IPS-18c (cell line): ENCODE measurements around the gene AGO1.
"Not testable (repeated sequence)": the region's sequence is repeated elsewhere in the genome, so short reads cannot be mapped to it uniquely, and the experiment has no call there.

ENCODE experiments used
- H3K4me3 ChIP-seq: 2 replicates; pipeline ENCODE4 v1.7.0; 2013; ENCODE audit warnings: low read depth, mild to moderate bottlenecking, low read length, moderate library complexity; ENCODE audit not compliant: insufficient read depth
- H3K9me3 ChIP-seq: one replicate; pipeline ENCODE4 v1.6.1; 2013; ENCODE audit warnings: mild to moderate bottlenecking, low read length, moderate library complexity; ENCODE audit not compliant: control insufficient read depth, insufficient read depth

Gene AGO1

DNA sequence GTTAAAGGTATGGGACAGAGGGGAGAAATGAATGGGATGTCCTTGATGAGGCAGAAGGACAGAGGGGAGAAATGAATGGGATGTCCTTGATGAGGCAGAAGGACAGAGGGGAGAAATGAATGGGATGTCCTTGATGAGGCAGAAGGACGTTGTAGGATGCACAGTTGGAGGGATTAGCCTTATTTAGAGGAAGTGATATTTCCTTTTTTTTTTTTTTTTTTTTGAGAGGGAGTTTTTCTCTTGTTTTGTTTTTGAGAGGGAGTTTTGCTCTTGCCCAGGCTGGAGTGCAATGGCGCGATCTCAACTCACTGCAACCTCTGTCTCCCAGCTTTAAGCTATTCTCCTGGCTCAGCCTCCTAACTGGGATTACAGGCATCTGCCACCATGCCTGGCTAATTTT lies 6.0 kb downstream of the AGO1 start:
- H3K9me3 ChIP-seq, H3K4me3 ChIP-seq: not testable (repeated sequence)

DNA sequence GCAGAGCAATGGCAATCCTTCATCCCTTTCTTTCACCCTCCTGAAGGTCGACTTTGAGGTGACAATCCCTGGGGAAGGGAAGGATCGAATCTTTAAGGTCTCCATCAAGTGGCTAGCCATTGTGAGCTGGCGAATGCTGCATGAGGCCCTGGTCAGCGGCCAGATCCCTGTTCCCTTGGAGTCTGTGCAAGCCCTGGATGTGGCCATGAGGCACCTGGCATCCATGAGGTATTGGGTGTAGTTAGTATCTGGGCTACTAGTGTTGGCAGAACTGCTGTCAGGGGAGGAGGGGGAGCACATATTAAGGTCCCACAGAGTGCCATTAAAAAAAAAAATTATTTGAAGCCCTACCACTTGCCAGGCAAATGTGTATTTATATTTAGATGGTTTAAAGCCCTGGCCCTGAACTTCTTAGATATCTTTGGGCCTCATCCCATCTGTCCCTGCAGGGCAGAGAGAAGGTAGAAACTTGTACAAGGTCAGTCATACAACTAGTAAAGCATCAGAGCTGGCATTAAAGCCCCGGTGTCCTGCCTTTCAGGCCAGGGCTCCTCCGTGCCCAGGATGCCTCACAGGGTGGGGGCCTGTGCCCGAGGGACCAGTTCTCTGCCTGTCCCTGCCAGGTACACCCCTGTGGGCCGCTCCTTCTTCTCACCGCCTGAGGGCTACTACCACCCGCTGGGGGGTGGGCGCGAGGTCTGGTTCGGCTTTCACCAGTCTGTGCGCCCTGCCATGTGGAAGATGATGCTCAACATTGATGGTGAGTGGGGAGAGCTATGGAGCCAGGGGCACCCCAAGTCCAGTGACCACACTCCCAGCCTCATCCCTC lies 10.3 kb downstream of the AGO1 start:
- Histone ChIP-seq H3K4me3 (no peak overlapping the region), H3K9me3 (no peaks in the 10 kb centered on the region)

DNA sequence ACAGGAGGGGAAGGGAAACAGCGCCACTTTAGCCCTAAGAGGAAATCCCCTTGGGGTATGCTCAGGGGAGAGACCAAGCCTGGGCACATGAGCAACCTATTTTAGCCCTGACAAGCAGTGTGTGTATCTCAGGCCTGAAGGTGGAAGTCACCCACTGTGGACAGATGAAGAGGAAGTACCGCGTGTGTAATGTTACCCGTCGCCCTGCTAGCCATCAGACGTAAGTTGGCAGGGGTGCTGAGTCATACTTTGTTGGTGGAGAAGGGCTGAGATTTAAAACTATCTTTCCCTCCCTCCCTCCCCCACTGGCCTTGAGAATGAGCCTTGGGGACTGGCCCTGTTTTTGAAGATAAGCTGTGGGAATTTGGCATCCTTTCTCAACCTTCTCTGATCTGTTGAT lies 11.2 kb downstream of the AGO1 start:
- Histone ChIP-seq H3K4me3 (no peak overlapping the region), H3K9me3 (no peaks in the 10 kb centered on the region)

DNA sequence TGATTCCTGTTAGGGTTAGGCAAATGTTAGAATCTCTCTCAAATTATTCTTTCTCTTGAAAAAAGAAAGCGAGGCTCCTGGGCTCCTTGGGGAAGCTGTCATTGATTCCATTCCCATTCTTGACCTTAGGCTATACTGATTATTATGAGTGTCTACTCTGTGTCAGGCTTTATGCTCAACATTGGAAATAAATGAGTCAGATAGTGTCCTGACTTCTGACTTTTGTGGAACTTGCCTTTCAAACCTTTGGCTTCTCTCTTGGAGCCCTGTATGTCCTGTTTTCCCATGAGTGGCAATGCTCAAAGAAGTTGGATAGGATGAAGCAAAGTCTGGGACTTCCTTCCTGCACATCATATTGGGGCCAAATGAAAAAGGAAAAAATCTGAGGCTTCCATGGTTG lies 11.6 kb downstream of the AGO1 start:
- H3K9me3 ChIP-seq, result no peaks in the 10 kb centered on the region
- H3K4me3 ChIP-seq, result no peak overlapping the region

DNA sequence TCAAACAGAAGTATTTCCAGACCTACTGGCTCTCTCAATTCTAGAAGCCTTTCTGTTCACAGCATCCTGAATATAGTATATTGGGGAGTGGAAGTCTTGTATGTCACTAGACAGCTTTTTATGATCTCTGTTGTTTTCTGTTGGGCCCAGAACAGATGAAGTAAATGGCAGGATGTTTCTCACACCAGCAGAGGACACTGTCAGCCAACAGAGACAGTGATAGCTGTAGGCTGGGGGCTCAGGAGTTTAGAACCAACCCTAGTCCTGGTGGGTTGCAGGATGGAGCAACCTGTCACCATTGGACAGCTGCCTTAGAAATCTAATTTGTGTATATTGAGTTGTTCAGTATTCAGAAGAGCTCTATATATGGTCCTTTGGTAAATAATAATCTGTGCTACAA lies 16.9 kb downstream of the AGO1 start:
- no peaks in the 10 kb centered on the region for H3K9me3 ChIP-seq
- no peak overlapping the region for H3K4me3 ChIP-seq

DNA sequence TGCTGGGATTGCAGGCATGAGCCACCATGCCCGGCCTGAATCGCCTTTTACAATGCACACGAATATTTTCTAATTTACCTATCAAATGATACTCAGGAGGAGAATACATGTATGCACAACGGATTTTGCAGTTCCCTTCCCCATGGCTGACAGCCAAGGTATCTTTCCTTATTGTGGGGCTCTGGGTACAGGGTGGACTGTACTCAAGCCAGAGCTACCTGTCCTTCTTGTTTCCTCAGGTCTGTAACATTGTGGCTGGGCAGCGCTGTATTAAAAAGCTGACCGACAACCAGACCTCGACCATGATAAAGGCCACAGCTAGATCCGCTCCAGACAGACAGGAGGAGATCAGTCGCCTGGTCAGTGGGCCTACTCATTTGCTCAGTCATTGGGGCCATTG lies 18.2 kb downstream of the AGO1 start:
- no peak overlapping the region for H3K4me3 ChIP-seq

DNA sequence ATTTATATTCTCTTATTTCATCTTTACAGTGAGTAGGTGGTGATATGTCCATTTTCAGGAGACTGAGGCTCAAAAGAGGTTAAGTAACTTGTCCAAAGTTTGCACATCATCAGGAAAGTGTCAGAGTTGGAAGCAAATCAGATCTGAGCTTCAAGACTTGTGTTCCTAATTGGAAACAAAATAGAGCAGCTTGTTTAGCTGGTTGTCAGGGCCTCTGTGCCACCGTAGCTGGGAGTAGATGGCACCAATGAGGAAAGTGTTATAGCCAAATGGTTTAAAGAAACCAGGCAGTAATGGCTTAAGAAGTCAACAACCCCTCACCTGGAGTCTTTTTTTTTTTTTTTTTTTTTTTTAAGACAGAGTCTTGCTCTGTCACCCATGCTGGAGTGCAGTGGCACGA lies 19.7 kb downstream of the AGO1 start:
- no peaks in the 10 kb centered on the region for H3K9me3 ChIP-seq
- no peak overlapping the region for H3K4me3 ChIP-seq

More for the DNA sequence above, 18.2 kb downstream of the AGO1 start:
- no peaks in the 10 kb centered on the region for H3K9me3 ChIP-seq

DNA sequence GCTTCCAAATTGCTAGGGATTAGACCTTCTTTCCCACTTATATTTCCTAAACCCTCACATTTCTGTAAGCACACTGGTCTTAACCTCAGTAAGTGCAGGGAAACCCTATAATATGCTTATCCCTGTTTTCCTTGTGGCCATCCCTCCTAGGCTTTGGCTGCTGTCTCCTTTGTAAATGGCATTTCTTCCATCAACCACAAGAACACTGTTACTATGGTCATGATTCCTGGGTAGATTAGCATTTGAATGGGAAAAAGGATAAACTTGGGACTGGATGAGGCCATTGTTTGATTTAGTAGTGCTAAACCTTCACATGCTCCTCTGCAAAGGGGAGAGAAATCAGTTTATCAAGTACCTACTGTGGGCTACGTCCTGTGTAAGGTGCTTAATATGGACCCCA lies 31.7 kb downstream of the AGO1 start:
- H3K9me3 ChIP-seq, result no peaks in the 10 kb centered on the region
- no peak overlapping the region for H3K4me3 ChIP-seq

DNA sequence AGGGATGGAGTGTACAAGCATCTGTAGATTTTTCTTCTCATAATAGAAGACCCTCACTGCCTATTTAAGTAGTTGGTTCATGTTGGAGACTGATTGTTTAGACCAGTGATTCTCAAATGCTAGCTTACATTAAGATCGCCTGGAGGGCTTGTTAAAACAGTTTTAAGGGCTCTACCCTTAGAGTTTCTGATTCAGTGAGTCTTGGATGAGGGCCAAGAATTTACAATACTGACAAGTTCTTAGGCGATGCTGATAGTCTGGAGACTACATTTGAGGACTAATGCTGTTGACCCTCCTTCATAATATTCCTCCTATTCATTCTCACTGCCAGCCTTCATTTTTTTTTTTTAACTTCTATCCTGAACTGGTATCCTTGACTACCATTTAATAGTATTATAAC lies 32.7 kb downstream of the AGO1 start:
- no peak overlapping the region for H3K4me3 ChIP-seq
- no peaks in the 10 kb centered on the region for H3K9me3 ChIP-seq

DNA sequence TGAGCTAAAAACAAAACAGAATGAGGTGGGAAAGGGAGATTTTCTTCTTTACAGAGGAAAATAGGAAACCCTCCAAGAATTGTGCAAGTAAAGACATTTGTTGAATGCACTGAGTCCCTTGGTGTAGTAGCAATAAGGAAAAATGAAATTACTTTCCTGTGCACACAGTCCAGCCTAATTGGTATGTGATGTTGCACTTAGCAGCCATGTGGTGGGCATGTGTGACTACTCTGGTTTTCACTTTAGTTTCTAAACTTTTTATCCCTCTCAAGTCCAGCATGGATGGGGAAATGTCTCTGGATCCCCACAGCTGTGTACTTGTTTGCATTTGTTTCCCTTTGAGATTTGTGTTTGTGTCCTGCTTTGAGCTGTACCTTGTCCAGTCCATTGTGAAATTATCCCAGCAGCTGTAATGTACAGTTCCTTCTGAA lies 40.8 kb downstream of the AGO1 start:
- no peak overlapping the region for H3K4me3 ChIP-seq
- H3K9me3 ChIP-seq, result no peaks in the 10 kb centered on the region

DNA sequence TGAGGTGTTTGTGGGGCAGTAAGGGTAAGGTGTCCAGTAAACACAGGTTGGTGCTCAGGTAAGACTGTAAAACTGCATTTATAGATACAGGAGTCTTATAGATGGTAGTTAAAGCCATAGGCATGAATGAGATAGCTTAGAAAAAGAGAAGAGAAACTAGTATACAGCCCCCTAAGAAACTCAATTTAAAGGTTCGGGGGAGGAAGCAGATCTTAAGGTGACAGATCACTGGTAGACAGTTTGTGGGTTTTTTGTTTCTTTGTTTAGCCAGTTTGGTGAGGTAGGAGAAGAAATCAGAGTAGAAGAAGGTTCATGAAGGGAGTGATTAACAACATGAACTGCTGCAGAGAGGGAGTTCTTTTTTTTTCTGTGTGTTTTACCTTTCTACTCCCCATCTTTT lies 41.8 kb downstream of the AGO1 start:
- Histone ChIP-seq H3K4me3 (no peak overlapping the region), H3K9me3 (no peaks in the 10 kb centered on the region)

DNA sequence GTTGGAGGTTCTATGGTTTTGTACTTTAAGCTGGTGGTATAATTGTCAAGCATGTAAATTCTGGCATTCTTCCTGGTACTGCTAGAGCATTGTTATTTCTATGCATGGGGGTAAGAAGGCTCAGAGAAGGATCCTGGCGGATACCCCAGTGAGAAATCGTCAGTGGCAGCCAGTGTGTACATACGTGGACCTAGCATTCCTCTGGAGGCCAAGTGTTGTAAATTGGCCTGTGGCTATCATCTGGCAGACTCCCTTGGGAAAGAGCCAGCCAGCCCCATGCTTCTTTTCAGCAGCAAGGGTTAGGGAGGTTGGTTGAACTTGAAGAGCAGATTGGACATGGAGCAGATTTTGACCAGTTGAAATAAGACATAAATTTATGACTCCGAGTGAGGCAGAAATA lies 42.7 kb downstream of the AGO1 start:
- Histone ChIP-seq H3K9me3 (no peaks in the 10 kb centered on the region), H3K4me3 (no peak overlapping the region)

DNA sequence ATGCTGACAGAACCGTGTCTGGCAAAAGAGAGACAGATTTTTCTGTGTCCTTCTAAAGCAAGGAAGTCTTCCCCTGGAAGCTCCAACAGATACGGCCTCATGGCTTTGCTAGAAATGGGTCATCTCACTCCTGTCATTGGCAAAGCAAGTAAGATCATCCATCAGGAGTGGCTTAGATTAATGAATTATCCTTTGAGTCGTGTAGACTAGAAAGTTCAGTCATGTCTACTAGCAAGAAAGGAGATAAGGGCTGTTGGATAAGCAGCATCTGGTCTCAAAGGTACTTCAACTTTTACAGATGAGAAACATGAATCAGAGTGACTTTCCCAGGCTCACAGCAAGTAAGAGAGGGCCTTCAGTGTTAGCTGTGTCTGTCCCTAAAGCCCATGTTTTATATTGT lies 44.5 kb downstream of the AGO1 start:
- H3K9me3 ChIP-seq, result peaks cover 2% of the 10 kb centered on the region
- no peak overlapping the region for H3K4me3 ChIP-seq

DNA sequence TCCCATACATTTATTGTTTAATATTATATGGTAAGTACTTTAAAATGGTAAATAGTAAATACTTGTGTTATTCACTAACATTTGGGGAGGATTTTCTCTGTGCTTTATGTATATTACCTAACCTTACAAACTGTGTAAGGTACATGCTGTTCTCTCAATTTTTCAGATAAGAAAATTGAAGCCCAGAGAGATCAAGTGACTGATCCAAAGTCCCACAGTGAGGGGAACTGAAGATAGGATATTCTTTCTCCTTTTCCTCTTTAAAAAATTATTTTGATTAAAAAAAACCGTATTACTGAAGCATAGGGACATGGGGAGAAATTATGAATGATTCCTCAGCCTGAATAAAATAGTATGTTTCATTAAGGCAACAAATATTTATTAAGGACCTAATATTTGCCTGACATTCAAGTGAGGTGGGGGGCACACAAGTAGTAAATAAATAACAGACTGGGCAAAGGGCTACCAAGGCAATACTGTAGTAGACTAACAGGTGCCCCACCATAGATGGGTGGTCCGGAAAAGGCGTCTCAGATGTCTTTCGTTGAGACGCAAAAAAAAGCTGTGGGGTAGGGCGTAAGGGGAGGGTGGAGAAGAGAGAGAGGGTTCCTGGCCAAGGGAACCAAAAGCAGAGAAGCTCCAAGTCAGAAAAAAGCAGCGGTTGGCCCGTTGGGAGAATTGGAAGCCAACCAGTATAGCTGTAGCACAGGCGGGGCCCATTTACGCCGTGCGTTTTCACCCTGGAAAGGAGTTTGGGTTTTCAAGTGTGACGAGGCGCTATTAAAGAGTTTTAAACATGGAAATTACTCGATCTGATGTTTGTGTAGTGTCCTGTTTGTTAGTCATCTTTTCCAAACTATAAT lies 47.0 kb downstream of the AGO1 start:
- Histone ChIP-seq H3K9me3 (peaks cover 2% of the 10 kb centered on the region), H3K4me3 (peak overlapping the region; percentile 92)

DNA sequence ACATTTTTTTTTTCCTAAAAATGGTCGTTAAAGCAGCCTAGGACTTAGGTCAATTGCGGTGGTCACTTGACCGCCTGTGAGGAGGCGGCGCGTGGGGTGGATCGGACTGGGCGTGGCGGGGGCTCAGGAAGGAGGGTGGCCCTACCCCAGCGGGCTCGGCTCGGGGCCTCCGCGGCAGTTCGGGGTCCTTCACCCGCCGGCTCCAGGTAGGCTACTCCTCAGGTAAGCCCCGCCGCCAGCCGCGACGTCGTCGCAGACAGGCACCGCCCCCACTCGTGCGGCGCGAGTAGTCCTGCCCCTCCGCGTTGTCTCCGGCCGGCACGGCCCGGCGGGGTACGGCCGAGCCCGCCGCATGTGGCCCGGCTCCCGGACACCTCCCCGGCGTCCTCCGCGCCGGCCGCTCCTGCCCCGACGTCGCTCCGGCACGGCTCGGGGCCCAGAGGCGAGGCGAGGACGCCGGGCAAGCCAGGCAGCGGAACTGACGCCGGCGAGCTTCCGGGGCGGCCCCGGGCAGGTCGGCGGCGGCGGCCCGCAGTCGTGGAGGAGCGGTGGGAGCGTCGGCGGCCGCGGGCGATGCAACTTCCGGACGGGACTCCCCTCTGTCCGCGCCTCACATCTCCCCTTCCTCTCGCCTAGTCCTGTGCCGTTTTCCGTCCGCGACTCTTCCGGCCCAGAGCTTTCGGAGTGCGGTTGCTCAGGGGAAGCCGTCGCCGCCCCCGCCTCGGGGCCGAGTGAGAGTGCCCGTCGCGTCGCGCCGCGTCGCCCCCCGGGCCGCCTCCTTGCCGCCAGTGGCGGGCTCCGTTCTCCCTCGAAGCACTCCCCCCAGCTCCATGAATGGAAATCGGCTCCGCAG lies 47.8 kb downstream of the AGO1 start, which contains the start of gene AGO3:
TSS of gene AGO3 (plus strand) at position 513 of the 853 bp plus-strand sequence. CDS start at position 835, 322 bp downstream.
- Histone ChIP-seq H3K9me3 (peaks cover 2% of the 10 kb centered on the region), H3K4me3 (peak within 1 kb of the TSS; percentile 92)

DNA sequence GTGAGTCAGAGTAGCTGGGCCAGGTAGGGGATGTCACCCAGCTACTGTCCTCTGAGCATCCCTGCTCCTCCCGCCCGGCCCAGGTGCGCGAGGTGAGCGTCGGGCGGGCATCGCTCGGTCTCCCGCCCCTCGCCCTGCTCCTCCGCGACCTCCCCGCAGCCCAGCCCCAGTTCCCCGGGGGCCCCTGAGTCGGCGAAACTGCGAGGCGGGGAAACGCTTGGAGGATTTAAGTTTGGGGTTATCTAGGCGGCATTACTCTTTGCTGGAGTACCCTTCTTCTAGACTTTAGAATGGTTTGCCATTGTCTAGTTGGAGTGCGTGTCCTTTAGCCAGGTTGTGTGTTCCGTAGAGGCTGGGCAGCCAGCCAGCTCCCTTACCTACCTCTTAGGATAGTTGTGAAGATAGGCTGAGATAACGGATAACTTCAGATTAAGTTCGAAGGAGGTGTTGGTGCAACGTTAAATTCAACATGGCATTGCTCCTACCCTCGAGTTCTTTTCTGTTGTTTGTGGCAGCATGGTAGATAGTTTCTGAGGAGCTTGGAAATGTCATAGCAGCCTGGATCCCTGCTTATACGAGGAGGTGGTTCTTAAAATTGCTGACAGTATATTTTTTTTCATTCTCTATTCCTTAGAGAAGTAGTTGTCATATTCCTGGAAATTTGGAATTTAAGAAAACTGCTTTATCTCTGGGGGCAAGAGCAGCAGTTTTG lies 48.6 kb downstream of the AGO1 start:
- peak overlapping the region; percentile 92 for H3K4me3 ChIP-seq
- H3K9me3 ChIP-seq, result peaks cover 2% of the 10 kb centered on the region

DNA sequence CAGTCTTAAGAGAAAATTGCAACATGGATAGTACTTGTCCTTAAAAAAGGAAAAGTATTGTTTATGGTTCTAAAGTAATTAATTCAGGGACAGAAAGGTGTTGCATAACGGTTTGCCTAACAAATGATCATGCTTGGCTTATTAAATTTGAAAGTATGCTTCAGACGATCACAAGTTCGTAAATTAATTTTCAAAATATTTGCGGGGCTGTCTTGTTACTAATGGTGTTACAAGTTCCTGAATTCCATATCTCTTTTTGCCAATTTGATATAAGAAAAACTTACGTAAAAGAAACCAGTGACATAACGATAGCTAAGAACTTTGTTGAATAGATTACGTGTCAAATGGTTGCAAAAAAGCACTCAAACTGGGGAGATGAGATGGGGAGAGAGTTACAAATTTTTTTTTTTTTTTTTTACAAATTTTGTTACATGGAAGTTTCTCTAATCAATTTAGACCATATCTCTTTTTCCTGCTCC lies 49.2 kb downstream of the AGO1 start:
- Histone ChIP-seq H3K9me3 (peaks cover 2% of the 10 kb centered on the region), H3K4me3 (peak overlapping the region; percentile 92; the same call in 1 of the 2 replicates)
